ENCODE measurements around the gene PANX1. TPM values are rescaled to one million over a fixed set of nuclear protein-coding genes. Genes with fewer than 3 reads are reported as not detected.

Gene PANX1
- total and polyA plus RNA-seq, 2 donors = 13.2 to 30.7 TPM

DNA sequence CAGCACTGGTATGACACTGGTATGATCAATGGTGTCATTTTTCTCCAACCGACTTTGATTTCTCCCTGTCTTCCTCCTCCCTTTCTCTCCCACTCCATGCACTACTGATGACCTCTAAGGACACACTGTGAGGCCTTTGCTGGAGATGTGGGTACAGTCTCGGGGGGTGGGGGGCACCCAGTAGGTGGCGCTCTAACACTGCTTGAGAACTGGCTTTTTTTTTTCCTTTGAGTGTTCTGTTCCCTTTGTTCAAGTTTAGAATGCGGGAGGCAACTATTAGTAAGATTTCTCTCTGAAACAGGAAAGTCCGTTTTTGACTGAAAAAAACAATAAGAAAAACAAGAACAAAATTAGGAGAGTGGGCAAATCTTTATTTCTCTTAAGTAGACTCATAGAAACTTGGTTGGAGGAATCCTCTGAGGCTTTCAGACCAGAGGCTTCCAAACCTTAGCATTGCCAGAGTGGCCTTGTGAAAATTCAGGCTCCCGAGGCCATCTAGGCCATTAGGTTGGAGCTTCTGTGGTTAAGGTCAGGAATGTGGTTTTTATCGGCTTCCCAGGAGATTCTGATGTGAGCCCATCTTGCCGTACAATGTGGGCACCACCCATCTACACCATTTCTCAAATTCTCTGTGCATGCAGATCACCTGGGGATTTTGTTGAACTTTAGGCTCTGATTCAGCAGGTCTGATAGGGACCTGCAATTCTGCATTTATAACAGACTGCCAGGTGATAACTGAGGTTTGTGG lies 43.2 kb downstream of the PANX1 start:
- no peak overlapping the region for H3K27ac ChIP-seq (ENCODE audit: low read depth)

DNA sequence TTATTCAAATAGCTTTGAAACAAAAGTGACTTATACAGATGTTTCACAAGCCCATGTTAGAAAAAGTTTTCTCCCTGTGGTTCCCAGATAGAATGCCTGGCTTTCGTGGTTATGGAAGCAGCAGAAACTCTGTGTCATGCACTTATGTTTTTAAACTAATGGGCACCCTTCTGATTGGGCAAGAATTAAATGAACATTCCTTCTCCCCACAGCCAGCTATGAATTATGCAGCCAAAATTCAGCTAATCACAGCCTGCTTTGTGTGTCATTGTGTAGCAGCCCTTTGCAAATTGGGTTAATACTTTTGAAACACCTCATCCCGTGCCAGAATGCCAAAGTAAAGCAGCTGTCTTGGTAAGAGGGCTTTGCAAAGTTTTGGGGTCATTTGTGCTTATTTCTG lies 46.9 kb downstream of the PANX1 start:
- no peak for DNase-seq (ENCODE audit: extremely low spot score)
- H3K4me1 ChIP-seq (ENCODE audit: insufficient read depth) = no peaks in the 10 kb centered on the region
- no peak overlapping the region for H3K27ac ChIP-seq (ENCODE audit: low read depth)
- peaks cover 2% of the 10 kb centered on the region for H3K36me3 ChIP-seq (ENCODE audit: insufficient read depth)
- H3K4me3 ChIP-seq (ENCODE audit: low read depth, low read length) = no peak overlapping the region
- 68% methylated on average over 2 of the region's 2 CpGs for WGBS

More for the DNA sequence above, 43.2 kb downstream of the PANX1 start:
- Histone ChIP-seq H3K4me3 (ENCODE audit: low read depth, low read length) (no peak overlapping the region), H3K4me1 (ENCODE audit: insufficient read depth) (no peaks in the 10 kb centered on the region), H3K36me3 (ENCODE audit: insufficient read depth) (no peaks in the 10 kb centered on the region)
- DNase-seq (ENCODE audit: extremely low spot score) = no peak
- 77% methylated on average over 8 of the region's 8 CpGs for WGBS

- Histone ChIP-seq H3K27ac (ENCODE audit: low read depth) (no peak overlapping the region), H3K4me1 (ENCODE audit: insufficient read depth) (no peaks in the 10 kb centered on the region), H3K4me3 (ENCODE audit: low read depth, low read length) (no peak overlapping the region), H3K36me3 (ENCODE audit: insufficient read depth) (peaks cover 2% of the 10 kb centered on the region)
- WGBS = 97% methylated on average over 11 of the region's 11 CpGs
- DNase-seq (ENCODE audit: extremely low spot score) = no peak
Measured at GRCh38 chr11:94178331-94178730, 49.7 kb downstream of the PANX1 start.

- Histone ChIP-seq H3K4me1 (ENCODE audit: insufficient read depth) (no peaks in the 10 kb centered on the region), H3K27ac (ENCODE audit: low read depth) (no peak overlapping the region), H3K36me3 (ENCODE audit: insufficient read depth) (peaks cover 2% of the 10 kb centered on the region), H3K4me3 (ENCODE audit: low read depth, low read length) (no peak overlapping the region)
- no peak for DNase-seq (ENCODE audit: extremely low spot score)
- 89% methylated on average over 12 of the region's 12 CpGs for WGBS
Measured at GRCh38 chr11:94179696-94180095, 51.1 kb downstream of the PANX1 start.

GRCh38 chr11:94181526-94181925 lies 52.9 kb downstream of the PANX1 start:
- Histone ChIP-seq H3K4me3 (ENCODE audit: low read depth, low read length) (no peak overlapping the region), H3K27ac (ENCODE audit: low read depth) (no peak overlapping the region), H3K4me1 (ENCODE audit: insufficient read depth) (no peaks in the 10 kb centered on the region), H3K36me3 (ENCODE audit: insufficient read depth) (peaks cover 2% of the 10 kb centered on the region)
- 50% methylated on average over 5 of the region's 5 CpGs for WGBS
- DNase-seq (ENCODE audit: extremely low spot score) = no peak

- Histone ChIP-seq H3K4me3 (ENCODE audit: low read depth, low read length) (no peak overlapping the region), H3K4me1 (ENCODE audit: insufficient read depth) (no peaks in the 10 kb centered on the region), H3K36me3 (ENCODE audit: insufficient read depth) (peaks cover 2% of the 10 kb centered on the region), H3K27ac (ENCODE audit: low read depth) (no peak overlapping the region)
- WGBS = 46% methylated on average over 2 of the region's 2 CpGs
- no peak for DNase-seq (ENCODE audit: extremely low spot score)
Measured at GRCh38 chr11:94181943-94182342, 53.3 kb downstream of the PANX1 start.

DNA sequence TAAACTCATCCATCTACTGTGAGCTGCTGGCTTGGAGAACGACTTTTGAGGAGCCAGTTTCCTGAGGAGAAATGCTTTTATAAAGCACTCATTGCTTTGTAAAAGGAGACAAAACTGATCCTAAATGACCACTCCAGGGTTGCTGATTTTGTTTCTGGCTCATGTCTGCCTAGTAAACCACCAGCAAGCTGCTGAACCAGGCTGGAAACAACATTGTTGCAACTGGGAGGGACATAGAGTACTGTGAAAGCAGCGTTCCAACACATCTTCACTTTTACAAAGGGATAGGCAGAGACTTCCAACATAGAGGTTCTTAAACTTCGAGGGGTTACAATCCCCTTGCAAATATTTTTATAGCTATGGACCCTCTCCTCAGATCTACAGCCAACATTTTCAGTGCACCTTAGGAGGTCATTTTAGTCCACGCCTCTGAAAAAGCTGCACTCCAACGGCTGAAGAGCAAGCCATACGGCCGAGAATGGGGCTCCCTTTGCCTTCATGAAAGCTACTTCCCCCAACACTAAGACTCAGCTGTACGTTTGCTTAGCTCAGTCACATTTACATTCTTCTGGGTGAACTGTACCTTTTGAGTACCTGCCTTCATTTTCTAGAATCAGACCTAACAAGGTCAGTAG lies 54.7 kb downstream of the PANX1 start:
- DNase-seq (ENCODE audit: extremely low spot score) = no peak
- whole genome bisulfite sequencing = 88% methylated on average over 8 of the region's 8 CpGs
- Histone ChIP-seq H3K36me3 (ENCODE audit: insufficient read depth) (peaks cover 2% of the 10 kb centered on the region), H3K4me1 (ENCODE audit: insufficient read depth) (no peaks in the 10 kb centered on the region), H3K4me3 (ENCODE audit: low read depth, low read length) (no peak overlapping the region), H3K27ac (ENCODE audit: low read depth) (no peak overlapping the region)

GRCh38 chr11:94183886-94184264 lies 55.2 kb downstream of the PANX1 start:
- peaks cover 2% of the 10 kb centered on the region for H3K36me3 ChIP-seq (ENCODE audit: insufficient read depth)
- no peak for DNase-seq (ENCODE audit: extremely low spot score)
- 46% methylated on average over 7 of the region's 7 CpGs for WGBS
- H3K27ac ChIP-seq (ENCODE audit: low read depth) = no peak overlapping the region
- H3K4me1 ChIP-seq (ENCODE audit: insufficient read depth) = no peaks in the 10 kb centered on the region
- no peak overlapping the region for H3K4me3 ChIP-seq (ENCODE audit: low read depth, low read length)

DNA sequence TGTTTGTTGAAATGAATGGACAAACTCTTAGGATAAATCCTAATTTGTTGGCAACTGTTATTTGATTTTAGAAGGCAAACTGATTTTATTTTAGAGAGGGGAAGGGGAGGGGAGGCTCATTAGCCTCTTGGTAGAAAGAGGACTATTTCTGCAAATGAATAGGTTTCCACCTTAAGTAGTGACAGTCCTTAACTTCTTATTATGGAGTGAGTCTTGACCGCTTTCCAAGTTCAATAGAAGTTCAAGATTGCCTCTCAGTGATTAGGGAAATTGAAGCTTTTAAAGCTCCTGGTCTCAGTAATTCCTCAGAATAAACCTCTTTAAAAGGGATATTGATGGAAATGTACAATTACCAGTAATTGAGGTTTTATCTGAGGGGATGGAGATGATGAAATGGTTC lies 55.7 kb downstream of the PANX1 start:
- H3K4me1 ChIP-seq (ENCODE audit: insufficient read depth) = no peaks in the 10 kb centered on the region
- H3K27ac ChIP-seq (ENCODE audit: low read depth) = no peak overlapping the region
- peaks cover 2% of the 10 kb centered on the region for H3K36me3 ChIP-seq (ENCODE audit: insufficient read depth)
- DNase-seq (ENCODE audit: extremely low spot score) = no peak
- WGBS = 91% methylated on average over 1 of the region's 1 CpG
- no peak overlapping the region for H3K4me3 ChIP-seq (ENCODE audit: low read depth, low read length)

- Histone ChIP-seq H3K4me1 (ENCODE audit: insufficient read depth) (no peaks in the 10 kb centered on the region), H3K36me3 (ENCODE audit: insufficient read depth) (no peaks in the 10 kb centered on the region), H3K27ac (ENCODE audit: low read depth) (no peak overlapping the region), H3K4me3 (ENCODE audit: low read depth, low read length) (no peak overlapping the region)
- no peak for DNase-seq (ENCODE audit: extremely low spot score)
- 74% methylated on average over 2 of the region's 2 CpGs for WGBS
Measured at GRCh38 chr11:94184846-94185245, 56.2 kb downstream of the PANX1 start.

- no peak overlapping the region for H3K4me3 ChIP-seq (ENCODE audit: low read depth, low read length)
- H3K36me3 ChIP-seq (ENCODE audit: insufficient read depth) = no peaks in the 10 kb centered on the region
- DNase-seq (ENCODE audit: extremely low spot score) = no peak
- H3K27ac ChIP-seq (ENCODE audit: low read depth) = no peak overlapping the region
- H3K4me1 ChIP-seq (ENCODE audit: insufficient read depth) = no peaks in the 10 kb centered on the region
Measured at GRCh38 chr11:94185416-94186084, 56.9 kb downstream of the PANX1 start.

GRCh38 chr11:94186342-94187203 lies 57.9 kb downstream of the PANX1 start:
- Histone ChIP-seq H3K4me3 (ENCODE audit: low read depth, low read length) (no peak overlapping the region), H3K36me3 (ENCODE audit: insufficient read depth) (no peaks in the 10 kb centered on the region), H3K27ac (ENCODE audit: low read depth) (no peak overlapping the region), H3K4me1 (ENCODE audit: insufficient read depth) (no peaks in the 10 kb centered on the region)
- no peak for DNase-seq (ENCODE audit: extremely low spot score)
- WGBS = 92% methylated on average over 8 of the region's 8 CpGs

GRCh38 chr11:94193288-94193687 lies 64.6 kb downstream of the PANX1 start:
- Histone ChIP-seq H3K4me1 (ENCODE audit: insufficient read depth) (no peaks in the 10 kb centered on the region), H3K4me3 (ENCODE audit: low read depth, low read length) (no peak overlapping the region), H3K27ac (ENCODE audit: low read depth) (no peak overlapping the region), H3K36me3 (ENCODE audit: insufficient read depth) (no peaks in the 10 kb centered on the region)
- 41% methylated on average over 1 of the region's 1 CpG for WGBS
- DNase-seq (ENCODE audit: extremely low spot score) = no peak

Measured in urinary bladder (tissue), 4 donors.